ENCODE measurements around the gene EXOC6B.

DNA sequence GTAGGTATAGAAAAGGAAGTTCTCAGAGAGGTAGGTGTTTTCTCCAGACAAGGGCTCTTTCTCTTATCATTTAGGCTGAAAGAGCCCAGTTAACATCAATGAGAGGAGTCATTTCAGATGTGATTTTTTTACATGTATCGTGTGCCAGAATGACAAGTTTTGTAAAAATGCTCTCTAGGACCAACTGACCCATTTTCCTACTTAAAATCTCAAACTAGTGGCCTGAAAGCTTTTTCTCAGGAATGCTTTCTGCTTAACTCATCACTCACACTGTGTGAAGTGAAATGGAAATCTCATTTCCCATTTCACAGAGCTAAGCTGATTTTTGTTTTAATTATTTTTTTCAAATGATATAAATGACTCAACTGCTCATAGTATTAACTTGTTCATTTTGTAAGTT is 549.5 kb downstream of the EXOC6B start:
- TF ChIP-seq, protein P1, sequence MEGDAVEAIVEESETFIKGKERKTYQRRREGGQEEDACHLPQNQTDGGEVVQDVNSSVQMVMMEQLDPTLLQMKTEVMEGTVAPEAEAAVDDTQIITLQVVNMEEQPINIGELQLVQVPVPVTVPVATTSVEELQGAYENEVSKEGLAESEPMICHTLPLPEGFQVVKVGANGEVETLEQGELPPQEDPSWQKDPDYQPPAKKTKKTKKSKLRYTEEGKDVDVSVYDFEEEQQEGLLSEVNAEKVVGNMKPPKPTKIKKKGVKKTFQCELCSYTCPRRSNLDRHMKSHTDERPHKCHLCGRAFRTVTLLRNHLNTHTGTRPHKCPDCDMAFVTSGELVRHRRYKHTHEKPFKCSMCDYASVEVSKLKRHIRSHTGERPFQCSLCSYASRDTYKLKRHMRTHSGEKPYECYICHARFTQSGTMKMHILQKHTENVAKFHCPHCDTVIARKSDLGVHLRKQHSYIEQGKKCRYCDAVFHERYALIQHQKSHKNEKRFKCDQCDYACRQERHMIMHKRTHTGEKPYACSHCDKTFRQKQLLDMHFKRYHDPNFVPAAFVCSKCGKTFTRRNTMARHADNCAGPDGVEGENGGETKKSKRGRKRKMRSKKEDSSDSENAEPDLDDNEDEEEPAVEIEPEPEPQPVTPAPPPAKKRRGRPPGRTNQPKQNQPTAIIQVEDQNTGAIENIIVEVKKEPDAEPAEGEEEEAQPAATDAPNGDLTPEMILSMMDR (IDR thresholded peaks at IDR 0.05) = no peak
- TF ChIP-seq POLR2A (IDR thresholded peaks at IDR 0.05) = no peak
